Naive thymus-derived CD4-positive, alpha-beta T cell (primary cell): ENCODE data around the gene STIM2. TPM values are rescaled to one million over a fixed set of nuclear protein-coding genes. Genes with fewer than 3 reads are reported as not detected.

Source experiments
- ATAC-seq: fragments of 150-1000 bp; cut with Tn5 transposase; 2 replicates; pipeline ENCODE4 v1.10.0; 2021; ENCODE audit warnings: mild to moderate bottlenecking, moderate library complexity
- CTCF ChIA-PET: fragments of 350-600 bp; sonication (Branson Sonifier 250); formaldehyde crosslinking; loops from one replicate; lab custom pipeline; 2021; ENCODE audit warnings: antibody characterized with exemption; lab: Charles Lee
- POLR2A ChIA-PET: fragments of 350-600 bp; sonication (Branson Sonifier 250); formaldehyde crosslinking; loops from one replicate; lab custom pipeline; 2021; ENCODE audit warnings: antibody characterized with exemption, inconsistent platforms; lab: Charles Lee
- DNase-seq, 9 donors: peaks; one replicate each; pipeline versions ENCODE4 v3.0.0 to v3.0.0-alpha.2; 2020 to 2022; ENCODE audit warnings: mixed read lengths in 1 of 9
- H3K27ac ChIP-seq: one replicate; pipeline ENCODE4 v1.7.0; 2013; ENCODE audit warnings: mild to moderate bottlenecking, low read depth, low read length, moderate library complexity
- H3K27me3 ChIP-seq, 2 donors: one replicate each; pipeline ENCODE4 v1.7.0; 2013; ENCODE audit warnings: low read length in 2 of 2, mild to moderate bottlenecking in 2 of 2, moderate library complexity in 2 of 2; ENCODE audit not compliant: control insufficient read depth in 2 of 2, insufficient read depth in 2 of 2
- H3K36me3 ChIP-seq, 3 experiments: 1 replicate in 2 of 3; 2 replicates in 1 of 3; pipeline ENCODE4 v1.7.0; 2013; ENCODE audit warnings: low read length in 3 of 3, mild to moderate bottlenecking in 3 of 3, moderate library complexity in 1 of 3; ENCODE audit not compliant: insufficient read depth in 3 of 3, control insufficient read depth in 2 of 3
- H3K4me1 ChIP-seq, 2 donors: one replicate each; pipeline ENCODE4 v1.7.0; 2013; ENCODE audit warnings: low read length in 2 of 2, mild to moderate bottlenecking in 2 of 2, moderate library complexity in 1 of 2; ENCODE audit not compliant: control insufficient read depth in 2 of 2, insufficient read depth in 2 of 2
- H3K4me3 ChIP-seq: 2 replicates; pipeline ENCODE4 v1.7.0; 2013; ENCODE audit warnings: mild to moderate bottlenecking, low read length
- H3K9me3 ChIP-seq, 3 experiments: 1 replicate in 2 of 3; 2 replicates in 1 of 3; pipeline ENCODE4 v1.7.0; 2013; ENCODE audit warnings: low read length in 3 of 3; ENCODE audit not compliant: control insufficient read depth in 2 of 3
- H3K27ac Mint-ChIP-seq, 9 donors: one replicate each; pipeline ENCODE4 v1.8.0; 2020 to 2022; ENCODE audit warnings: mixed read lengths in 9 of 9, mild to moderate bottlenecking in 8 of 9, moderate library complexity in 5 of 9, inconsistent platforms in 2 of 9
- H3K27me3 Mint-ChIP-seq, 5 donors: one replicate each; pipeline ENCODE4 v1.8.0; 2021 to 2022; ENCODE audit warnings: mixed read lengths in 5 of 5, mild to moderate bottlenecking in 1 of 5
- H3K36me3 Mint-ChIP-seq, 5 donors: one replicate each; pipeline ENCODE4 v1.8.0; 2020 to 2022; ENCODE audit warnings: mixed read lengths in 5 of 5, mild to moderate bottlenecking in 3 of 5, inconsistent platforms in 1 of 5
- H3K4me1 Mint-ChIP-seq, 7 donors: one replicate each; pipeline ENCODE4 v1.8.0; 2020 to 2022; ENCODE audit warnings: mixed read lengths in 7 of 7, mild to moderate bottlenecking in 3 of 7, inconsistent platforms in 1 of 7
- H3K4me3 Mint-ChIP-seq, 10 donors: one replicate each; pipeline ENCODE4 v1.8.0; 2020 to 2022; ENCODE audit warnings: mild to moderate bottlenecking in 10 of 10, mixed read lengths in 10 of 10, moderate library complexity in 6 of 10, inconsistent platforms in 2 of 10
- H3K9me3 Mint-ChIP-seq, 11 donors: one replicate each; pipeline ENCODE4 v1.8.0; 2020 to 2022; ENCODE audit warnings: mixed read lengths in 11 of 11, mild to moderate bottlenecking in 4 of 11, inconsistent platforms in 1 of 11, moderate library complexity in 1 of 11
- intact Hi-C, 2 donors: fragments of 100-400 bp; cut with micrococcal nuclease; formaldehyde crosslinking; loops; one replicate each; pipeline ENCODE4 v1.15.1; 2023
- polyA plus RNA-seq, 2 donors: library from polyadenylated mRNA; unstranded; fragments of 300-500 nt; fragmentation: Illumina TruSeq; gene quantifications; one replicate each; pipeline ENCODE4 v1.2.3, GENCODE V29; 2021
- total RNA-seq, 6 experiments: library from RNA in 5 of 6; stranded (reverse) in 5 of 6; gene quantifications; 1 replicate in 5 of 6; 2 replicates in 1 of 6; pipeline ENCODE4 v1.2.3 and lab custom pipeline; 2021 to 2026

STIM2 gene
- total and polyA plus RNA-seq, 7 experiments from 2014 or later, result 24.6 to 103 (median 67.0) TPM

DNA sequence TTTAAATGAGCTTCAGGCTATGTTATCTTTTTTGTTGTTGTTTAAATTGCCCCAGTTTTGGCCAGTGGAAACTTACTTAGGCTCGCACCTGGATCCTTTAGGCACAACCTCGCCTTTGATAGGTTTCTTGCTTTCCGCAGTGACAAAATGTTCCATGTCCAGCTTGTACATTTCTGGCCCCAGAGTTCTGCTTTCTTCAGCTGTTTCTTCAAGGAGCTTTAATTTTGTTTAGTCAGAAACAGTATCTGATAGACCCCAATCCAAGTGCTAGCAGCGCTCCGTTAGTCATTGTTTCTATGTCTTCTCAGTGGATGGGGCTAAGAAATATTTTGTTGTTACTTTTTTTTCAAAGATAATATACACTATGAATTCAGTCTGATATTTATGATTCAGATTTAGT, 82.8 kb downstream of the STIM2 start:
- Mint-ChIP-seq H3K36me3 (peaks cover 8 to 42% (median 17%) of the 10 kb centered on the region in 5 donors), H3K9me3 (peaks cover 0 to 4% (median 0%) of the 10 kb centered on the region in 11 donors), H3K27me3 (no peaks in the 10 kb centered on the region), H3K27ac (peak overlapping the region in 1 of 9 donors; percentile 18), H3K4me3 (no peak overlapping the region), H3K4me1 (peaks cover 35 to 82% (median 73%) of the 10 kb centered on the region in 7 donors)
- Histone ChIP-seq H3K4me1 (no peaks in the 10 kb centered on the region), H3K36me3 (no peaks in the 10 kb centered on the region), H3K4me3 (no peak overlapping the region), H3K9me3 (no peaks in the 10 kb centered on the region), H3K27ac (no peak overlapping the region), H3K27me3 (no peaks in the 10 kb centered on the region)
- ChIA-PET POLR2A (no interaction called here), CTCF (interaction anchor here (1.3 kb wide), 1 partner anchor 156 kb away, joined by 4 read pairs; no protein-coding TSS in a partner anchor)
- DNase-seq (no peak), ATAC-seq (no peak)
- intact Hi-C loops, result no loop called here

DNA sequence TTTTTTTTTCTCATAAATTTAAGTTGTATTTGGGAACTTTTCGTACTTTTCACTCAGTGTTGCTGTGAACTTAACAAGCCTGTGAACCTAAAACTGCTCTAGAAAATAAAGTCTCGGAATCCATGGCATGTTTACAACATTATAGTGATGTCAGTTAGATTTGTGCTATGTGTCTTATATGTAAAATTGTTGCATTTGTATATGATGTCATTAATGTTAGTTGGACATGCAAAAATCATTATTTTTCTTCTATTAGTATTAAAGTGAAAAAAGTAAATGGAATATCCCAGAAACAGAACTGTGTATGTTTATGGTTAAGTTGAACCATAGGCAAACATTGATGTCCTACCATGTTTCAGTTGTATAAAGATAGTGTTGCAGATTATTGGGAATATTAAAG, 85.2 kb downstream of the STIM2 start:
- Mint-ChIP-seq H3K36me3 (peaks cover 8 to 52% (median 30%) of the 10 kb centered on the region in 5 donors), H3K4me3 (no peak overlapping the region), H3K9me3 (peaks cover 0 to 14% (median 4%) of the 10 kb centered on the region in 11 donors), H3K27ac (no peak overlapping the region), H3K4me1 (peaks cover 23 to 67% (median 54%) of the 10 kb centered on the region in 7 donors), H3K27me3 (no peaks in the 10 kb centered on the region)
- ATAC-seq (no peak), DNase-seq (no peak)
- Histone ChIP-seq H3K36me3 (peaks cover 0 to 3% (median 0%) of the 10 kb centered on the region in 3 experiments), H3K4me1 (no peaks in the 10 kb centered on the region), H3K27ac (no peak overlapping the region), H3K27me3 (no peaks in the 10 kb centered on the region), H3K9me3 (no peaks in the 10 kb centered on the region), H3K4me3 (no peak overlapping the region)
- POLR2A ChIA-PET, result interaction anchor here (0.6 to 0.7 kb wide), 2 partner anchors 45 to 61 kb away, joined by 3 to 4 read pairs; no protein-coding TSS in a partner anchor
- CTCF ChIA-PET, result interaction anchor here (0.6 kb wide), 1 partner anchor 63 kb away, joined by 3 read pairs; no protein-coding TSS in a partner anchor
- intact Hi-C loops, result no loop called here

DNA sequence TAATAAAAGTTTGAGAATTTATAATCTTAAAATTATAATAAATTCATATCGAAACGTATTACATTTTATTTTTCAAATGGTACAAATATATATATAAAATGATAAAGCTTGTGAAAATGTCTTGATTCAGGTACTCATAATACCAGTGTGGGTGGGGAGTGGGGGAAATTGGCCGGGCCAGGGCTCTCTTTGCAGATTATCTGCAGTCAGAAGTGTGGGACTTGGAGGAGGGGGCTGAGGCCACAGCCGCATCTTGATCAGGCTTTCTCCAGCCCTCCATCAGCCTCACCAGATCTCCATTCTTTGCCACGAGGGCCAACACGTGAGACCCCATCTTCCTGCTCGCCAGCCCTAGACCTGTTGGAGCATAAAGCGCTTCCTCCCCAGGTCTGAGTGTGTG, 86.7 kb downstream of the STIM2 start:
- peaks cover 15 to 68% (median 55%) of the 10 kb centered on the region in 7 donors for H3K4me1 Mint-ChIP-seq
- CTCF ChIA-PET, result no interaction called here

DNA sequence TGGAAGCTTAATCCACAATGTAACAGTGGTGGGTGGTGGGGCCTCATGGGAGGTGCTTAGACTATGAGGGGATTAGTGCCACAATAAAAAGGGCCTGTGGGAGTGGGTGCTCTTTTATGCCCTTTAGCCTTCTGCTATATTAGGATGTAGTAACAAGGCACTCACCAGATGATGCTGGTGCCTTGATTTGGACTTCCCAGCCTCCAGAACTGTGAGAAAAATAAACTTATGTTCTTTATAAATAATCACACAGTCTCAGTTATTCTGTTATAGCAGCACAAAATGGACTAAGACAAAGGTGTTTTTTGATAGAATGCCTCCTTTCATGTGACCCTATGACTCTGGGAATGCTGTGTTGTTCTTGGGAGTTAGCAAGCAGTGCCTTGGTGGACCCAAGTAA, 89.8 kb downstream of the STIM2 start:
- Mint-ChIP-seq H3K36me3 (peaks cover 8 to 42% (median 33%) of the 10 kb centered on the region in 5 donors), H3K27me3 (no peaks in the 10 kb centered on the region), H3K27ac (no peak overlapping the region)

More for the DNA sequence above, 86.7 kb downstream of the STIM2 start:
- no peak overlapping the region for H3K27ac Mint-ChIP-seq
- peaks cover 0 to 3% (median 0%) of the 10 kb centered on the region in 3 experiments for H3K36me3 ChIP-seq
- no peak overlapping the region for H3K4me3 ChIP-seq
- DNase-seq, result no peak
- no peaks in the 10 kb centered on the region for H3K4me1 ChIP-seq
- H3K4me3 Mint-ChIP-seq, result no peak overlapping the region
- H3K36me3 Mint-ChIP-seq, result peaks cover 8 to 61% (median 37%) of the 10 kb centered on the region in 5 donors
- intact Hi-C loops, result no loop called here
- H3K27me3 Mint-ChIP-seq, result no peaks in the 10 kb centered on the region
- H3K9me3 ChIP-seq, result no peaks in the 10 kb centered on the region
- ATAC-seq, result no peak
- H3K27me3 ChIP-seq, result no peaks in the 10 kb centered on the region
- POLR2A ChIA-PET, result no interaction called here
- H3K27ac ChIP-seq, result no peak overlapping the region
- peaks cover 0 to 21% (median 5%) of the 10 kb centered on the region in 11 donors for H3K9me3 Mint-ChIP-seq

DNA sequence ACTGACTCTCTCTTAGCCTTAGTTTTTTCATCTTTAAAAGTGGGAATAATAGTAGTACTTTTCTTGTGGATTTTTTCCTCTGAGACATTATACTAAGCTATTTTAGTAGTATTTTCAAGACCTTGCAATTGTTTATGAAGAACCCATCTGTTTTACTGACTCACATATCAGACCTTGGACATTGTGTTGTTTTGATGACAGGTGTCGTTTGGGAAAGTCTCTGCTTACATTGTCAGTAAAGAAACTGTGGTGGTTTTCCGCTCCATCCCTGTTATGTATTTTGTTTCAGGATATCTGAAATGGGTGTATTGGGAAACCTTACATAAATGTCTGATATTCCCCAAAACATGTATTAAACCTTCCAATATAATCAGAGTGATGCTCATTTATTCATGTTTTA, 92.2 kb downstream of the STIM2 start:
- H3K27me3 Mint-ChIP-seq, result no peaks in the 10 kb centered on the region
- ChIA-PET CTCF (no interaction called here), POLR2A (no interaction called here)
- peaks cover 0 to 3% (median 0%) of the 10 kb centered on the region in 3 experiments for H3K36me3 ChIP-seq
- H3K4me3 ChIP-seq, result no peak overlapping the region
- intact Hi-C loops, result loop anchor here in 1 of 2 donors (2.0 to 5.0 kb wide), 2 partner anchors 16 to 36 kb away; no protein-coding TSS in a partner anchor
- H3K4me3 Mint-ChIP-seq, result peak overlapping the region in 1 of 10 donors; percentile 6
- H3K4me1 Mint-ChIP-seq, result peaks cover 6 to 76% (median 57%) of the 10 kb centered on the region in 7 donors
- H3K36me3 Mint-ChIP-seq, result peaks cover 3 to 28% (median 27%) of the 10 kb centered on the region in 5 donors
- H3K9me3 Mint-ChIP-seq, result peaks cover 0 to 21% (median 5%) of the 10 kb centered on the region in 11 donors
- no peaks in the 10 kb centered on the region for H3K9me3 ChIP-seq
- H3K27ac Mint-ChIP-seq, result no peak overlapping the region
- no peaks in the 10 kb centered on the region for H3K27me3 ChIP-seq
- H3K27ac ChIP-seq, result no peak overlapping the region
- DNase-seq (no peak), ATAC-seq (no peak)
- H3K4me1 ChIP-seq, result peaks cover 0 to 6% of the 10 kb centered on the region in 2 donors

More for the DNA sequence above, 89.8 kb downstream of the STIM2 start:
- intact Hi-C loops, result loop anchor here in 1 of 2 donors (5.0 kb wide), 1 partner anchor 33 kb away; no protein-coding TSS in a partner anchor
- H3K4me3 ChIP-seq, result no peak overlapping the region
- peaks cover 0 to 3% (median 0%) of the 10 kb centered on the region in 3 experiments for H3K36me3 ChIP-seq
- no peak overlapping the region for H3K27ac ChIP-seq
- CTCF ChIA-PET, result interaction anchor here (0.6 kb wide), 1 partner anchor 17 kb away, joined by 3 read pairs; no protein-coding TSS in a partner anchor
- no peaks in the 10 kb centered on the region for H3K9me3 ChIP-seq
- POLR2A ChIA-PET, result interaction anchor here (1.1 to 1.3 kb wide), 2 partner anchors 12 to 421 kb away, joined by 3 to 5 read pairs; no protein-coding TSS in a partner anchor
- Mint-ChIP-seq H3K9me3 (peaks cover 0 to 21% (median 5%) of the 10 kb centered on the region in 11 donors), H3K4me3 (no peak overlapping the region), H3K4me1 (peaks cover 13 to 67% (median 52%) of the 10 kb centered on the region in 7 donors)
- DNase-seq, result no peak
- no peaks in the 10 kb centered on the region for H3K27me3 ChIP-seq
- H3K4me1 ChIP-seq, result peaks cover 0 to 6% of the 10 kb centered on the region in 2 donors
- no peak for ATAC-seq

DNA sequence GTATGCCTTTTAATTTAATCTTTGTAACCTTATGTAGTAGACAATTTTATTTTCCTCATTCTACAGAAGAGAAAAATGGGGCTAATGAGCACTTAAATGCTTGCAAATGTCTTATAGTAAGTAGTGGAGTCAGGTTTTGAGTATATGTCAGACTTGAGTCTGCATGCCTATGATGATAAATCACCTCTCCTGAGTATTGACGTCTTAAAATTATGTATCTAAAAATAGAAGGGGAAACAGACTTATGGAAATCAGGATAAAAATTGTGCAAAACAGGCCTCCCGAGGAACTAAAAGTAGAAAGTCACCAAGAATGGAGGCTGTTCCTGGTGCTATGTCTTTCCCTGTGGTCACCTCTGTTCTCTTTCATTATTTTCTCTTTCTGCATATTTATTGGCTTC, 92.7 kb downstream of the STIM2 start:
- H3K4me1 ChIP-seq, result peaks cover 0 to 6% of the 10 kb centered on the region in 2 donors
- no peak overlapping the region for H3K4me3 ChIP-seq
- Mint-ChIP-seq H3K9me3 (peaks cover 0 to 21% (median 5%) of the 10 kb centered on the region in 11 donors), H3K36me3 (peaks cover 0 to 26% (median 25%) of the 10 kb centered on the region in 5 donors), H3K27ac (peak overlapping the region in 1 of 9 donors; percentile 9), H3K4me1 (peaks cover 9 to 75% (median 57%) of the 10 kb centered on the region in 7 donors), H3K4me3 (peak overlapping the region in 3 of 10 donors; percentile 5 to 63 (median 32)), H3K27me3 (no peaks in the 10 kb centered on the region)
- H3K27me3 ChIP-seq, result no peaks in the 10 kb centered on the region
- H3K36me3 ChIP-seq, result peaks cover 0 to 3% (median 0%) of the 10 kb centered on the region in 3 experiments
- ATAC-seq, result no peak
- intact Hi-C loops, result loop anchor here in 1 of 2 donors (2.0 to 5.0 kb wide), 2 partner anchors 17 to 36 kb away; no protein-coding TSS in a partner anchor
- CTCF ChIA-PET, result no interaction called here
- H3K9me3 ChIP-seq, result no peaks in the 10 kb centered on the region
- DNase-seq, result no peak
- no peak overlapping the region for H3K27ac ChIP-seq
- POLR2A ChIA-PET, result interaction anchor here (0.8 kb wide), 1 partner anchor 39 kb away, joined by 3 read pairs; no protein-coding TSS in a partner anchor
